K562 (cell line): Measurements from ENCODE around the gene LMNTD2. TPM values are rescaled to one million over a fixed set of nuclear protein-coding genes. Genes with fewer than 3 reads are reported as not detected.

ENCODE experiments used
- AFF4 ChIP-seq: sonication (generic); formaldehyde crosslinking; IDR thresholded peaks from 2 replicates; pipeline ENCODE4 v1.8.0; 2023; ENCODE audit warnings: mild to moderate bottlenecking, missing genetic modification reagents
- C11orf30 ChIP-seq: fragments of 450-650 bp; IDR thresholded peaks from 2 replicates; pipeline ENCODE4 v1.6.1; 2016; ENCODE audit warnings: low read depth, mild to moderate bottlenecking
- CBFA2T2 ChIP-seq: fragments of 450-650 bp; conservative IDR thresholded peaks from 2 replicates; pipeline ENCODE4 v1.6.1; 2017; ENCODE audit warnings: mild to moderate bottlenecking
- E2F6 ChIP-seq, 2 experiments: IDR thresholded peaks; 2 replicates each; pipeline ENCODE4 v1.6.1; 2011; ENCODE audit warnings: borderline replicate concordance in 1 of 2, control low read depth in 1 of 2, low read depth in 1 of 2, low read length in 1 of 2, mild to moderate bottlenecking in 1 of 2, mixed read lengths in 1 of 2, moderate library complexity in 1 of 2; ENCODE audit not compliant: insufficient read depth in 1 of 2, insufficient read length in 1 of 2, poor library complexity in 1 of 2, severe bottlenecking in 1 of 2; ENCODE audit errors: extremely low read depth in 1 of 2
- GABPB1 ChIP-seq: sonication (generic); formaldehyde crosslinking; IDR thresholded peaks from 2 replicates; pipeline ENCODE4 v1.8.0; 2022; ENCODE audit warnings: mild to moderate bottlenecking, missing genetic modification reagents
- ILK ChIP-seq: fragments of 450-650 bp; IDR thresholded peaks from 2 replicates; pipeline ENCODE4 v1.6.1; 2016; ENCODE audit warnings: missing genetic modification characterization, low read depth, mild to moderate bottlenecking, missing compliant biosample characterization, moderate library complexity, borderline replicate concordance
- JUN ChIP-seq, 2 experiments: sonication (generic) in 1 of 2; formaldehyde crosslinking in 1 of 2; IDR thresholded peaks; 2 replicates each; pipeline versions ENCODE4 v1.6.1 to v1.8.0; 2012 to 2022; ENCODE audit warnings: borderline replicate concordance in 2 of 2, mild to moderate bottlenecking in 2 of 2, improper control_type of control experiment in 1 of 2, low read depth in 1 of 2, low read length in 1 of 2, missing genetic modification reagents in 1 of 2
- MYNN ChIP-seq, 2 experiments: sonication (generic); formaldehyde crosslinking in 1 of 2; IDR thresholded peaks; 2 replicates each; pipeline versions ENCODE4 v1.5.0 to v1.6.1; 2016 to 2020; ENCODE audit warnings: antibody characterized with exemption in 1 of 2, missing genetic modification reagents in 1 of 2
- NFYB ChIP-seq: IDR thresholded peaks from 2 replicates; pipeline ENCODE4 v1.6.1; 2011; ENCODE audit warnings: mild to moderate bottlenecking, moderate library complexity; ENCODE audit not compliant: insufficient read length; ENCODE audit errors: extremely low read depth
- NR3C1 ChIP-seq: sonication (generic); formaldehyde crosslinking; IDR thresholded peaks from 2 replicates; pipeline ENCODE4 v1.8.1; 2022; ENCODE audit warnings: missing genetic modification reagents
- SMAD1 ChIP-seq: fragments of 150-350 bp; IDR thresholded peaks from 2 replicates; pipeline ENCODE4 v1.6.1; 2014; ENCODE audit warnings: low read length, low read depth; ENCODE audit not compliant: partially characterized antibody
- TBP ChIP-seq: optimal IDR thresholded peaks from 2 replicates; pipeline ENCODE3; 2011; ENCODE audit warnings: low read depth, low read length, improper control_type of control experiment
- TCFL5 ChIP-seq: fragments of 250-450 bp; sonication (Bioruptor Pico); conservative IDR thresholded peaks from 2 replicates; pipeline ENCODE4 v1.6.1; 2021; ENCODE audit warnings: mild to moderate bottlenecking, moderate library complexity, matching md5 sums
- TEAD1 ChIP-seq, 2 experiments: fragments of 450-650 bp in 1 of 2; sonication (generic) in 1 of 2; formaldehyde crosslinking; IDR thresholded peaks; 2 replicates each; pipeline versions ENCODE4 v1.4.0 to v1.8.0; 2020 to 2022; ENCODE audit warnings: mild to moderate bottlenecking in 2 of 2, missing genetic modification reagents in 1 of 2
- USF2 ChIP-seq: sonication (generic); formaldehyde crosslinking; IDR thresholded peaks from 2 replicates; pipeline ENCODE4 v1.5.0; 2020; ENCODE audit warnings: missing genetic modification reagents
- ZBTB26 ChIP-seq: fragments of 450-650 bp; formaldehyde crosslinking; IDR thresholded peaks from 2 replicates; pipeline ENCODE4 v1.4.0; 2022; ENCODE audit warnings: missing genetic modification characterization
- ZNF253 ChIP-seq: fragments of 250-450 bp; sonication (Bioruptor Pico); conservative IDR thresholded peaks from 2 replicates; pipeline ENCODE4 v1.6.1; 2021; ENCODE audit warnings: mild to moderate bottlenecking
- ZNF584 ChIP-seq: fragments of 200-800 bp; sonication (Bioruptor generic); IDR thresholded peaks from 2 replicates; pipeline ENCODE4 v1.6.1; 2016; ENCODE audit warnings: low read depth, mild to moderate bottlenecking, missing genetic modification characterization, missing compliant biosample characterization
- ZNF77 ChIP-seq: fragments of 250-450 bp; sonication (Bioruptor Pico); IDR thresholded peaks from 2 replicates; pipeline ENCODE4 v1.5.0; 2020
- polyA plus RNA-seq, 8 experiments: library from polyadenylated mRNA; depleted of rRNA in 4 of 8; stranded (reverse) in 5 of 8; unstranded in 3 of 8; fragments of >200 nt; fragmentation: Nextera tagmentation in 2 of 8; fragmentation: Illumina TruSeq in 1 of 8; extraction: Ambion mirVana in 2 of 8; extraction: Trizol in 1 of 8; gene quantifications; 2 replicates each; pipeline versions ENCODE4 v1.2.1 to v1.2.3, GENCODE V29; 2011 to 2014; ENCODE audit warnings: inconsistent platforms in 1 of 8, missing spikeins in 1 of 8
- total RNA-seq, 7 experiments: library from RNA; depleted of rRNA in 6 of 7; stranded (reverse); fragments of >200 nt in 6 of 7; fragmentation: Illumina TruSeq in 2 of 7; extraction: Trizol in 2 of 7; gene quantifications; 2 replicates each; pipeline versions ENCODE4 v1.2.1 to v1.2.3, GENCODE V29; 2011 to 2021; ENCODE audit warnings: low replicate concordance in 1 of 7

Gene LMNTD2
- total and polyA plus RNA-seq, 9 of the 15 experiments (the other 6 are each of a cell fraction or from before 2014, with no cell fraction given) = 0.48 to 4.2 (median 1.5) TPM; not detected in 3

GRCh38 chr11:536841-537621 is 23.5 kb downstream of the LMNTD2 start, which contains the start of gene LRRC56 (continued):
- no peak for TF ChIP-seq AFF4 (CRISPR knock-in tag)
- peak; percentile 54; the same call in 1 of the 2 replicates for TF ChIP-seq MYNN (IDR thresholded peaks at IDR 0.05)
- no peak for TF ChIP-seq MYNN (CRISPR knock-in tag; IDR thresholded peaks at IDR 0.05)
- no peak for TF ChIP-seq ZNF584 (CRISPR knock-in tag)
- no peak for TF ChIP-seq SMAD1
- TF ChIP-seq CBFA2T2 = peak; percentile 32; the same call in 1 of the 2 replicates
- no peak for TF ChIP-seq NFYB
- no peak for TF ChIP-seq TCFL5 (CRISPR knock-in tag)
- peak; percentile 66 for TF ChIP-seq TBP
- TF ChIP-seq C11orf30 = no peak
- TF ChIP-seq TEAD1 (CRISPR knock-in tag; IDR thresholded peaks at IDR 0.05) = no peak
- no peak for TF ChIP-seq JUN (IDR thresholded peaks at IDR 0.05; ENCODE audit: borderline replicate concordance, low read depth, low read length)
- no peak for TF ChIP-seq JUN (CRISPR knock-in tag; IDR thresholded peaks at IDR 0.05; ENCODE audit: borderline replicate concordance)
- no peak for TF ChIP-seq NR3C1 (CRISPR knock-in tag)
- TF ChIP-seq ZNF77 (CRISPR knock-in tag) = no peak
- TF ChIP-seq ZNF253 (CRISPR knock-in tag) = no peak
- 0 out of 2 replicates have a peak, but pooled peaks have one; percentile 39 for TF ChIP-seq GABPB1 (CRISPR knock-in tag)
- TF ChIP-seq ZBTB26 (CRISPR knock-in tag) = no peak
- peak; percentile 89 for TF ChIP-seq USF2
- peak; percentile 60 to 82 for TF ChIP-seq E2F6 (IDR thresholded peaks at IDR 0.05; ENCODE audit: borderline replicate concordance in 1 of 2, extremely low read depth in 1 of 2, insufficient read depth in 1 of 2, insufficient read length in 1 of 2, low read depth in 1 of 2, low read length in 1 of 2, poor library complexity in 1 of 2, severe bottlenecking in 1 of 2)
- no peak for TF ChIP-seq ILK
